K562 (cell line): Measurements from ENCODE around the gene ABCC10. TPM values are rescaled to one million over a fixed set of nuclear protein-coding genes. Genes with fewer than 3 reads are reported as not detected.

Source experiments
- CREB3 ChIP-seq: fragments of 450-650 bp; conservative IDR thresholded peaks from 2 replicates; pipeline ENCODE4 v1.6.1; 2016; ENCODE audit warnings: missing genetic modification characterization, low read depth, mild to moderate bottlenecking, missing compliant biosample characterization, moderate library complexity
- CTBP1 ChIP-seq: fragments of 450-650 bp; IDR thresholded peaks from 2 replicates; pipeline ENCODE4 v1.6.1; 2016; ENCODE audit warnings: borderline replicate concordance
- HDAC1 ChIP-seq, 2 experiments: fragments of 450-650 bp; IDR thresholded peaks; 2 replicates each; pipeline ENCODE4 v1.6.1; 2016 to 2017; ENCODE audit warnings: inconsistent platforms in 1 of 2, mild to moderate bottlenecking in 1 of 2, moderate library complexity in 1 of 2
- HDAC6 ChIP-seq: IDR thresholded peaks from 2 replicates; pipeline ENCODE4 v1.6.1; 2012; ENCODE audit warnings: low read depth, mild to moderate bottlenecking, control low read depth, inconsistent platforms, low read length, moderate library complexity
- HMG20A ChIP-seq: fragments of 450-650 bp; formaldehyde crosslinking; conservative IDR thresholded peaks from 2 replicates; pipeline ENCODE4 v1.4.0; 2020; ENCODE audit warnings: mild to moderate bottlenecking, mixed read lengths
- KLF1 ChIP-seq: fragments of 450-650 bp; IDR thresholded peaks from 2 replicates; pipeline ENCODE4 v1.6.1; 2016; ENCODE audit warnings: missing genetic modification characterization, missing compliant biosample characterization
- RBM17 ChIP-seq: fragments of 200-400 bp; formaldehyde crosslinking; IDR thresholded peaks from 2 replicates; pipeline ENCODE4 v1.6.1; 2017; ENCODE audit warnings: low read depth, mild to moderate bottlenecking, low read length, borderline replicate concordance
- RUNX1 ChIP-seq: sonication (generic); IDR thresholded peaks from 2 replicates; pipeline ENCODE4 v1.6.1; 2016; ENCODE audit warnings: antibody characterized with exemption, low read depth
- SMC3 ChIP-seq: conservative IDR thresholded peaks from 2 replicates; pipeline ENCODE4 v1.6.1; 2011; ENCODE audit warnings: low read depth, low read length, improper control_type of control experiment; ENCODE audit not compliant: insufficient read depth
- YY1 ChIP-seq, 3 experiments: IDR thresholded peaks; 2 replicates each; pipeline ENCODE4 v1.6.1; 2011; ENCODE audit warnings: low read length in 2 of 3, mild to moderate bottlenecking in 2 of 3, moderate library complexity in 2 of 3, borderline replicate concordance in 1 of 3, control low read depth in 1 of 3, low read depth in 1 of 3; ENCODE audit not compliant: insufficient read depth in 3 of 3, insufficient replicate concordance in 2 of 3, control insufficient read depth in 1 of 3, insufficient read length in 1 of 3; ENCODE audit errors: extremely low read depth in 1 of 3
- ZBTB40 ChIP-seq, 2 experiments: fragments of 450-650 bp in 1 of 2; sonication (generic) in 1 of 2; formaldehyde crosslinking in 1 of 2; IDR thresholded peaks; 2 replicates each; pipeline versions ENCODE4 v1.7.1 to v1.9.0; 2016 to 2022; ENCODE audit warnings: inconsistent platforms in 1 of 2, mild to moderate bottlenecking in 1 of 2, missing genetic modification reagents in 1 of 2
- ZNF24 ChIP-seq: fragments of 450-650 bp; IDR thresholded peaks from 2 replicates; pipeline ENCODE4 v1.6.1; 2016
- ZNF316 ChIP-seq: fragments of 450-650 bp; IDR thresholded peaks from 2 replicates; pipeline ENCODE4 v1.6.1; 2016
- ZNF449 ChIP-seq: fragments of 250-450 bp; sonication (Bioruptor Pico); IDR thresholded peaks from 2 replicates; pipeline ENCODE4 v1.8.0; 2022; ENCODE audit warnings: moderate library complexity, mild to moderate bottlenecking, inconsistent platforms
- ZNF780A ChIP-seq: fragments of 250-450 bp; sonication (Bioruptor Pico); IDR thresholded peaks from 2 replicates; pipeline ENCODE4 v1.5.0; 2021; ENCODE audit warnings: mild to moderate bottlenecking
- polyA plus RNA-seq, 8 experiments: library from polyadenylated mRNA; depleted of rRNA in 4 of 8; stranded (reverse) in 5 of 8; unstranded in 3 of 8; fragments of >200 nt; fragmentation: Nextera tagmentation in 2 of 8; fragmentation: Illumina TruSeq in 1 of 8; extraction: Ambion mirVana in 2 of 8; extraction: Trizol in 1 of 8; gene quantifications; 2 replicates each; pipeline versions ENCODE4 v1.2.1 to v1.2.3, GENCODE V29; 2011 to 2014; ENCODE audit warnings: inconsistent platforms in 1 of 8, missing spikeins in 1 of 8
- total RNA-seq, 7 experiments: library from RNA; depleted of rRNA in 6 of 7; stranded (reverse); fragments of >200 nt in 6 of 7; fragmentation: Illumina TruSeq in 2 of 7; extraction: Trizol in 2 of 7; gene quantifications; 2 replicates each; pipeline versions ENCODE4 v1.2.1 to v1.2.3, GENCODE V29; 2011 to 2021; ENCODE audit warnings: low replicate concordance in 1 of 7

Gene ABCC10
- total and polyA plus RNA-seq, 9 of the 15 experiments (the other 6 are each of a cell fraction or from before 2014, with no cell fraction given), result 2.4 to 29.1 (median 13.7) TPM

- TF ChIP-seq ZNF449 (no peak), RBM17 (no peak), HDAC1 (IDR thresholded peaks at IDR 0.05) (peak in 1 of 2 experiments; percentile 90; a peak in 1 of 4 replicates), CREB3 (tag) (no peak), HMG20A (CRISPR knock-in tag) (no peak), HDAC6 (no peak), KLF1 (tag) (peak; percentile 33; the same call in 1 of the 2 replicates), CTBP1 (peak; percentile 54; the same call in 1 of the 2 replicates), RUNX1 (no peak), ZNF24 (no peak), ZNF316 (peak; percentile 1; the same call in 1 of the 2 replicates), ZNF780A (CRISPR knock-in tag) (no peak), YY1 (IDR thresholded peaks at IDR 0.05; ENCODE audit: borderline replicate concordance in 1 of 3, control insufficient read depth in 1 of 3, extremely low read depth in 1 of 3, insufficient read depth in 3 of 3, insufficient read length in 1 of 3, insufficient replicate concordance in 2 of 3, low read depth in 1 of 3, low read length in 2 of 3) (peak in 2 of 3 experiments; percentile 10 to 35), SMC3 (no peak), ZBTB40 (IDR thresholded peaks at IDR 0.05) (peak; percentile 54), ZBTB40 (CRISPR knock-in tag; IDR thresholded peaks at IDR 0.05) (no peak)
Observed at GRCh38 chr6:43427406-43428111, at the start of gene ABCC10 (continued).
